OCI-LY3 (cell line): Measurements from ENCODE around the gene EIF4H.
"Not testable (repeated sequence)": the region's sequence is repeated elsewhere in the genome, so short reads cannot be mapped to it uniquely, and the experiment has no call there.

ENCODE experiments used
- H2AFZ ChIP-seq: fragments of 200-600, 300-600 bp; shearing (Covaris generic); 2 replicates; pipeline ENCODE4 v1.6.0; 2014; ENCODE audit warnings: antibody characterized with exemption, low read depth, low read length
- H3K27ac ChIP-seq: fragments of 200-600, 300-600 bp; sonication (generic); 2 replicates; pipeline ENCODE4 v1.5.1; 2014; ENCODE audit warnings: mild to moderate bottlenecking, low read length, moderate library complexity, mixed read lengths
- H3K27me3 ChIP-seq: fragments of 200-600, 300-600 bp; sonication (generic); 2 replicates; pipeline ENCODE4 v1.6.1; 2014; ENCODE audit warnings: low read depth, low read length, mixed read lengths
- H3K36me3 ChIP-seq: fragments of 200-600, 300-600 bp; sonication (generic); replicated peaks from 2 replicates; pipeline ENCODE3; 2014; ENCODE audit warnings: low read depth, low read length, mixed read lengths
- H3K4me1 ChIP-seq: fragments of 300-600, 200-600 bp; sonication (generic); 2 replicates; pipeline ENCODE4 v1.6.1; 2014; ENCODE audit warnings: low read length, mixed read lengths
- H3K4me2 ChIP-seq: fragments of 200-600, 300-600 bp; sonication (generic); 2 replicates; pipeline ENCODE4 v1.6.1; 2014; ENCODE audit warnings: low read length, mixed read lengths
- H3K4me3 ChIP-seq: fragments of 300-600, 200-600 bp; sonication (generic); 2 replicates; pipeline ENCODE4 v1.5.1; 2014; ENCODE audit warnings: antibody characterized with exemption, mild to moderate bottlenecking, low read length, moderate library complexity
- H3K79me2 ChIP-seq: fragments of 300-600, 200-600 bp; shearing (Covaris generic); 2 replicates; pipeline ENCODE4 v1.6.1; 2014; ENCODE audit warnings: mild to moderate bottlenecking, low read length, mixed read lengths
- H3K9ac ChIP-seq: fragments of 300-600, 200-600 bp; shearing (Covaris generic); 2 replicates; pipeline ENCODE4 v1.6.0; 2014; ENCODE audit warnings: mild to moderate bottlenecking, low read length, moderate library complexity
- H3K9me3 ChIP-seq: fragments of 200-600, 300-600 bp; shearing (Covaris generic); 2 replicates; pipeline ENCODE4 v1.6.1; 2014; ENCODE audit warnings: low read length, mixed read lengths; ENCODE audit not compliant: insufficient read depth
- H4K20me1 ChIP-seq: fragments of 200-600, 300-600 bp; sonication (generic); 2 replicates; pipeline ENCODE4 v1.6.1; 2016; ENCODE audit warnings: low read length, mixed read lengths; ENCODE audit not compliant: insufficient read depth
- CTCF ChIP-seq: fragments of 200-600, 300-600 bp; sonication (generic); IDR thresholded peaks from 2 replicates; pipeline ENCODE4 v1.5.1; 2014; ENCODE audit warnings: antibody characterized with exemption, low read length, low read depth
- EZH2phosphoT487 ChIP-seq: fragments of 200-600 bp; shearing (Covaris generic); IDR thresholded peaks from 2 replicates; pipeline ENCODE4 v1.6.1; 2018; ENCODE audit warnings: antibody characterized with exemption, mixed run types, low read depth

The EIF4H gene

GRCh38 chr7:74206589-74207120 lies 32.5 kb downstream of the EIF4H start:
- H3K4me2 ChIP-seq, result peak overlapping the region; percentile 73
- no peaks in the 10 kb centered on the region for H3K9me3 ChIP-seq
- no peaks in the 10 kb centered on the region for H3K27me3 ChIP-seq
- H3K4me3 ChIP-seq, result peak overlapping the region; percentile 61
- H2AFZ ChIP-seq, result no peak overlapping the region
- H3K79me2 ChIP-seq, result peaks cover 17% of the 10 kb centered on the region
- TF ChIP-seq CTCF (peak; percentile 92), EZH2phosphoT487 (no peak)
- peaks cover 45% of the 10 kb centered on the region for H3K4me1 ChIP-seq
- H3K27ac ChIP-seq, result no peak overlapping the region
- peaks cover 3% of the 10 kb centered on the region for H3K36me3 ChIP-seq
- peak overlapping the region; percentile 24; the same call in 1 of the 2 replicates for H3K9ac ChIP-seq
- H4K20me1 ChIP-seq, result no peaks in the 10 kb centered on the region

GRCh38 chr7:74207586-74207985 lies 33.4 kb downstream of the EIF4H start:
- Histone ChIP-seq H3K79me2 (peaks cover 26% of the 10 kb centered on the region), H4K20me1 (no peaks in the 10 kb centered on the region), H2AFZ (no peak overlapping the region), H3K4me3 (no peak overlapping the region), H3K9me3 (no peaks in the 10 kb centered on the region), H3K4me1 (peaks cover 53% of the 10 kb centered on the region), H3K9ac (no peak overlapping the region), H3K4me2 (no peak overlapping the region), H3K36me3 (peaks cover 11% of the 10 kb centered on the region), H3K27ac (no peak overlapping the region), H3K27me3 (no peaks in the 10 kb centered on the region)
- TF ChIP-seq CTCF, result no peak
- TF ChIP-seq EZH2phosphoT487, result no peak

- not testable (repeated sequence) for H4K20me1 ChIP-seq, H3K27ac ChIP-seq, H3K9ac ChIP-seq, H3K9me3 ChIP-seq, H3K27me3 ChIP-seq, H3K4me3 ChIP-seq, H2AFZ ChIP-seq, H3K4me2 ChIP-seq
- Histone ChIP-seq H3K79me2 (peaks cover 33% of the 10 kb centered on the region), H3K4me1 (peaks cover 55% of the 10 kb centered on the region), H3K36me3 (peaks cover 14% of the 10 kb centered on the region)
Measured at GRCh38 chr7:74208241-74208640, 34.1 kb downstream of the EIF4H start.

- Histone ChIP-seq H3K27ac (peak overlapping the region; percentile 91), H3K36me3 (peaks cover 42% of the 10 kb centered on the region), H3K4me3 (peak overlapping the region; percentile 70), H3K4me1 (peaks cover 57% of the 10 kb centered on the region), H3K27me3 (no peaks in the 10 kb centered on the region), H3K4me2 (peak overlapping the region; percentile 80), H3K9ac (peak overlapping the region; percentile 69), H3K79me2 (peaks cover 67% of the 10 kb centered on the region), H4K20me1 (peaks cover 3% of the 10 kb centered on the region; the same call in 1 of the 2 replicates), H2AFZ (no peak overlapping the region), H3K9me3 (no peaks in the 10 kb centered on the region)
- no peak for TF ChIP-seq EZH2phosphoT487
- TF ChIP-seq CTCF, result no peak
Measured at GRCh38 chr7:74212661-74213060, 38.5 kb downstream of the EIF4H start.
